B cell (primary cell): ENCODE results near the gene CWC27. TPM values are rescaled to one million over a fixed set of nuclear protein-coding genes. Genes with fewer than 3 reads are reported as not detected.
A peak's percentile ranks its signal among the peaks of the same experiment; 100 is the strongest.

Experiments
- ATAC-seq: fragments of 200-7000 bp; cut with Tn5 transposase; one replicate; pipeline ENCODE4 v1.10.0; 2021; ENCODE audit warnings: low read depth, mild to moderate bottlenecking, moderate number of reproducible peaks, moderate library complexity
- CTCF ChIA-PET: fragments of 350-600 bp; sonication (Branson Sonifier 250); formaldehyde crosslinking; loops from one replicate; lab custom pipeline; 2021; ENCODE audit warnings: antibody characterized with exemption, inconsistent platforms; lab: Charles Lee
- POLR2A ChIA-PET: fragments of 350-600 bp; sonication (Branson Sonifier 250); formaldehyde crosslinking; loops from one replicate; lab custom pipeline; 2021; ENCODE audit warnings: antibody characterized with exemption; lab: Charles Lee
- DNase-seq: peaks from one replicate; pipeline ENCODE4 v3.0.0; 2013
- H2AFZ ChIP-seq: 2 replicates; pipeline ENCODE4 v1.6.1; 2012; ENCODE audit warnings: mild to moderate bottlenecking, low read depth, low read length; ENCODE audit not compliant: insufficient read depth, poor library complexity, severe bottlenecking
- H3K27ac ChIP-seq, 2 donors: 1 replicate in 1 of 2; 2 replicates in 1 of 2; pipeline ENCODE4 v1.5.1; 2012 to 2013; ENCODE audit warnings: low read length in 2 of 2, mild to moderate bottlenecking in 2 of 2, moderate library complexity in 1 of 2
- H3K27me3 ChIP-seq, 4 experiments: fragments of 200-600 bp in 1 of 4; sonication (generic) in 1 of 4; replicated peaks in 1 of 4; 1 replicate in 2 of 4; 2 replicates in 2 of 4; pipeline versions ENCODE4 v1.6.1 to v1.7.0; 2013 to 2016; ENCODE audit warnings: low read length in 3 of 4, mild to moderate bottlenecking in 2 of 4, mixed read lengths in 1 of 4, moderate library complexity in 1 of 4; ENCODE audit not compliant: insufficient read depth in 4 of 4, control insufficient read depth in 3 of 4; ENCODE audit errors: control extremely low read depth in 1 of 4
- H3K36me3 ChIP-seq, 2 experiments: replicated peaks in 1 of 2; 1 replicate in 1 of 2; 2 replicates in 1 of 2; pipeline versions ENCODE4 v1.6.1 to v1.7.1; 2013; ENCODE audit warnings: low read length in 1 of 2; ENCODE audit not compliant: insufficient read depth in 2 of 2, control insufficient read depth in 1 of 2; ENCODE audit errors: control extremely low read depth in 1 of 2, extremely low read depth in 1 of 2
- H3K4me1 ChIP-seq, 2 donors: fragments of 200-600 bp in 1 of 2; sonication (generic) in 1 of 2; 1 replicate in 1 of 2; 2 replicates in 1 of 2; pipeline versions ENCODE4 v1.5.1 to v1.6.1; 2013 to 2017; ENCODE audit warnings: low read length in 2 of 2; ENCODE audit not compliant: control insufficient read depth in 2 of 2, insufficient read depth in 2 of 2
- H3K4me2 ChIP-seq: replicated peaks from 2 replicates; pipeline ENCODE3; 2012; ENCODE audit warnings: mild to moderate bottlenecking, low read depth, low read length; ENCODE audit not compliant: poor library complexity, severe bottlenecking
- H3K4me3 ChIP-seq, 5 experiments: fragments of 200-600 bp in 1 of 5; sonication (generic) in 1 of 5; 1 replicate in 3 of 5; 2 replicates in 2 of 5; pipeline versions ENCODE4 v1.5.1 to v1.7.0; 2011 to 2016; ENCODE audit warnings: low read length in 4 of 5, mild to moderate bottlenecking in 4 of 5, low read depth in 2 of 5, control low read depth in 1 of 5, moderate library complexity in 1 of 5; ENCODE audit not compliant: insufficient read depth in 1 of 5; ENCODE audit errors: control extremely low read depth in 1 of 5, extremely low read depth in 1 of 5
- H3K79me2 ChIP-seq: fragments of 200-600 bp; sonication (generic); one replicate; pipeline ENCODE4 v1.6.0; 2016; ENCODE audit warnings: low read length; ENCODE audit not compliant: control insufficient read depth, insufficient read depth
- H3K9ac ChIP-seq: fragments of 200-600 bp; sonication (generic); 2 replicates; pipeline ENCODE4 v1.6.1; 2017; ENCODE audit warnings: mild to moderate bottlenecking, low read length, moderate library complexity
- H3K9me3 ChIP-seq, 3 donors: one replicate each; pipeline versions ENCODE4 v1.6.1 to v1.7.1; 2013; ENCODE audit warnings: low read length in 2 of 3; ENCODE audit not compliant: control insufficient read depth in 2 of 3, insufficient read depth in 1 of 3; ENCODE audit errors: control extremely low read depth in 1 of 3
- H4K20me1 ChIP-seq: 2 replicates; pipeline ENCODE4 v1.6.0; 2012; ENCODE audit warnings: mild to moderate bottlenecking, low read length; ENCODE audit not compliant: insufficient read depth, control insufficient read depth, poor library complexity, severe bottlenecking
- H3K27ac Mint-ChIP-seq: one replicate; pipeline ENCODE4 v1.8.0; 2021; ENCODE audit warnings: mixed read lengths
- H3K27me3 Mint-ChIP-seq: one replicate; pipeline ENCODE4 v1.8.0; 2021; ENCODE audit warnings: mixed read lengths
- H3K4me1 Mint-ChIP-seq: one replicate; pipeline ENCODE4 v1.8.0; 2021; ENCODE audit warnings: mixed read lengths
- H3K4me3 Mint-ChIP-seq: one replicate; pipeline ENCODE4 v1.8.0; 2021; ENCODE audit warnings: mixed read lengths
- H3K9me3 Mint-ChIP-seq: one replicate; pipeline ENCODE4 v1.8.0; 2022; ENCODE audit warnings: mixed read lengths; ENCODE audit not compliant: insufficient read depth
- CTCF ChIP-seq: fragments of 200-600 bp; IDR thresholded peaks from one replicate; pipeline ENCODE4 v1.8.0; 2022; ENCODE audit warnings: antibody characterized with exemption, mild to moderate bottlenecking
- EZH2 ChIP-seq: IDR thresholded peaks from 2 replicates; pipeline ENCODE4 v1.6.1; 2012; ENCODE audit warnings: borderline replicate concordance, low read depth, mild to moderate bottlenecking, moderate library complexity, low read length; ENCODE audit not compliant: insufficient read depth, poor library complexity, severe bottlenecking
- WGBS: methylation state at CpG from one replicate; pipeline ENCODE4 v1.1.5; 2013; ENCODE audit warnings: missing lambda C conversion rate; ENCODE audit not compliant: insufficient coverage; 5-methylcytosine and 5-hydroxymethylcytosine counted together
- intact Hi-C: fragments of 100-400 bp; cut with micrococcal nuclease; formaldehyde crosslinking; loops from one replicate; pipeline ENCODE4 v1.10.0; 2022
- polyA plus RNA-seq: library from polyadenylated mRNA; depleted of rRNA; stranded (reverse); fragments of >200 nt; gene quantifications from 2 replicates; pipeline ENCODE4 v1.2.3, GENCODE V29; 2012
- total RNA-seq, 2 donors: library from RNA; stranded (reverse); fragments of 120-200 nt in 1 of 2; gene quantifications; 1 replicate in 1 of 2; 2 replicates in 1 of 2; pipeline versions ENCODE4 v1.2.3 to v1.2.4, GENCODE V29; 2013 to 2022

Gene CWC27
- total and polyA plus RNA-seq, 2 donors (not counting 1 experiment from before 2014, with no cell fraction given): 6.6 to 30.5 TPM

DNA sequence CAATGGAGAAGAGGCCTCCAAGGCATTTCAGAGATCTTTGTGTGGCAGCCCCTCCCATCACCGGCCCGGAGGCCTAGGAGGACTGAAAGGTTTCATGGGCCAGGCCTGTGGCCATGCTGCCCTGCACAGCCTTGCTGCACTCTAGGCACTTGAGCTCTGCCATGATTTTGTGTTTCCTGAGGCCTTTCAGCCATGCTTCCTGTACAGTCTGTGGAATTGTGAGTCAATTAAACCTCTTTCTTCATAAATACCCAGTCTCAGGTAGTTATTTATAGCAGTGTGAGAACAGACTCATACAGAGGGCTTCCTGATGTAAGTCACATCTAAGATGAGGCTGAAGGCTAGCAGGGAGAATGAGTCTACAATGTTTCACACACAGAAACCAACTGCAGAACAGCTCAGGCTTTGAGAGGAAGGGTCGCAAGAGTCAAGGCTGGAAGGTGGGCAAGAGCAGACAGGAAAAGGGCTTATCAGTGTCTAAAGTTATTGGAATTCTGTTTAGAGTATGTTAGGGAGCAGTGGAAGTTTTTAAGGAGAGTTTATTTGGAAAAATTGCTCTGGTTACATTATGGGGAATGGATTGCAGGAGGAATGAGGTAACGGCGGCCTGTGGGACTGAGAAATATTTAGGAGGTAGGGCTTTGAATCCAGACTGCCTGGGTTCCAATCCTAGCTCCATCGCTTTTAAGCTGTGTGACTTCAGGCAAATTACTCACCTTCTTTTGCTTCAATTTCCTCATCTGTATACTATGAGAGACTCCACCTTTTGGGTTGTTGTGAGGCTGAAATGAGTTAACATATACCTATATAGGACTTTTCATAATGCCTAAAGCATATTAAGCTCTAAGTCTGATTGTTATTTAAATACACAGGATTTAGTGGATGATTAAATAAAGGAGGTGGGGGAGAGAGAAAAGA lies 291.2 kb downstream of the CWC27 start:
- no peaks in the 10 kb centered on the region for H3K36me3 ChIP-seq
- H3K27me3 ChIP-seq: no peaks in the 10 kb centered on the region
- H3K79me2 ChIP-seq: no peaks in the 10 kb centered on the region
- H3K9ac ChIP-seq: no peak overlapping the region
- no peak overlapping the region for H3K4me3 Mint-ChIP-seq
- peaks cover 0 to 5% (median 0%) of the 10 kb centered on the region in 3 donors for H3K9me3 ChIP-seq
- no peaks in the 10 kb centered on the region for H4K20me1 ChIP-seq
- H3K4me2 ChIP-seq: peak overlapping the region; percentile 69
- WGBS: 90% methylated on average over 5 of the region's 6 CpGs
- H3K27ac Mint-ChIP-seq: peak overlapping the region; percentile 92
- peak overlapping the region; percentile 61 for H2AFZ ChIP-seq
- no peak overlapping the region for H3K4me3 ChIP-seq
- H3K27me3 Mint-ChIP-seq: no peaks in the 10 kb centered on the region
- peaks cover 44 to 46% of the 10 kb centered on the region in 2 donors for H3K4me1 ChIP-seq
- TF ChIP-seq CTCF (no peak), EZH2 (no peak)
- intact Hi-C loops: loop anchor here (5.0 kb wide), 1 partner anchor 42 kb away; no protein-coding TSS in a partner anchor
- ATAC-seq: no peak
- H3K9me3 Mint-ChIP-seq: no peaks in the 10 kb centered on the region
- H3K4me1 Mint-ChIP-seq: peaks cover 52% of the 10 kb centered on the region
- H3K27ac ChIP-seq: peak overlapping the region in 1 of 2 donors; percentile 91
- ChIA-PET POLR2A (interaction anchor here (1.3 kb wide), 1 partner anchor 43 kb away, joined by 3 read pairs; no protein-coding TSS in a partner anchor), CTCF (interaction anchor here (1.4 kb wide), 1 partner anchor 14 kb away, joined by 3 read pairs; no protein-coding TSS in a partner anchor)
- no peak for DNase-seq
